Loucy (cell line): ENCODE results near the gene H6PD.

Source experiments
- H2AFZ ChIP-seq: fragments of 200-600 bp; sonication (generic); 2 replicates; pipeline ENCODE4 v1.6.0; 2016; ENCODE audit warnings: antibody characterized with exemption, mild to moderate bottlenecking, low read length, moderate library complexity
- H3F3A ChIP-seq: fragments of 200-600 bp; 2 replicates; pipeline ENCODE4 v1.6.0; 2016; ENCODE audit warnings: antibody characterized with exemption, low read depth, mild to moderate bottlenecking
- H3K27me3 ChIP-seq: fragments of 200-600 bp; sonication (generic); 2 replicates; pipeline ENCODE4 v1.6.1; 2014; ENCODE audit warnings: low read length, mild to moderate bottlenecking; ENCODE audit not compliant: insufficient read depth, poor library complexity, severe bottlenecking
- H3K36me3 ChIP-seq: fragments of 200-600 bp; sonication (generic); 2 replicates; pipeline ENCODE4 v1.6.1; 2016; ENCODE audit warnings: low read length; ENCODE audit not compliant: insufficient read depth
- H3K4me1 ChIP-seq: fragments of 200-600 bp; sonication (generic); 2 replicates; pipeline ENCODE4 v1.5.1; 2014; ENCODE audit warnings: low read length, mild to moderate bottlenecking; ENCODE audit not compliant: insufficient read depth, poor library complexity, severe bottlenecking
- H3K4me2 ChIP-seq: fragments of 200-600 bp; sonication (generic); 2 replicates; pipeline ENCODE4 v1.6.0; 2014; ENCODE audit warnings: antibody characterized with exemption, low read length, low read depth, mild to moderate bottlenecking; ENCODE audit not compliant: poor library complexity, severe bottlenecking
- H3K4me3 ChIP-seq: fragments of 200-600 bp; sonication (generic); 2 replicates; pipeline ENCODE4 v1.5.1; 2014; ENCODE audit warnings: low read length, mild to moderate bottlenecking, mixed read lengths; ENCODE audit not compliant: poor library complexity, severe bottlenecking
- H3K79me2 ChIP-seq: fragments of 200-600 bp; sonication (generic); 2 replicates; pipeline ENCODE4 v1.6.1; 2014; ENCODE audit warnings: low read length; ENCODE audit not compliant: insufficient read depth
- H3K9ac ChIP-seq: fragments of 200-600 bp; sonication (generic); 2 replicates; pipeline ENCODE4 v1.6.0; 2014; ENCODE audit warnings: mild to moderate bottlenecking, low read depth, low read length, moderate library complexity; ENCODE audit not compliant: poor library complexity, severe bottlenecking
- H3K9me2 ChIP-seq: fragments of 200-600 bp; sonication (generic); replicated peaks from 2 replicates; pipeline ENCODE4 v1.6.1; 2016; ENCODE audit warnings: low read depth, low read length, mixed read lengths
- H3K9me3 ChIP-seq: fragments of 200-600 bp; sonication (generic); 2 replicates; pipeline ENCODE4 v1.6.1; 2014; ENCODE audit warnings: mild to moderate bottlenecking, antibody characterized with exemption, low read length, low read depth; ENCODE audit not compliant: insufficient read depth
- H4K20me1 ChIP-seq: fragments of 200-600 bp; sonication (generic); 2 replicates; pipeline ENCODE4 v1.6.0; 2014; ENCODE audit warnings: antibody characterized with exemption, low read length, mild to moderate bottlenecking; ENCODE audit not compliant: insufficient read depth, poor library complexity, severe bottlenecking
- CTCF ChIP-seq: fragments of 200-600 bp; sonication (generic); conservative IDR thresholded peaks from 2 replicates; pipeline ENCODE4 v1.5.1; 2014; ENCODE audit warnings: mild to moderate bottlenecking, antibody characterized with exemption, low read length
- EZH2phosphoT487 ChIP-seq: fragments of 200-600 bp; IDR thresholded peaks from 2 replicates; pipeline ENCODE4 v1.6.1; 2018; ENCODE audit warnings: antibody characterized with exemption, mild to moderate bottlenecking, moderate library complexity, borderline replicate concordance

H6PD gene

GRCh38 chr1:9316512-9316911, 81.9 kb downstream of the H6PD start:
- no peaks in the 10 kb centered on the region for H3K9me3 ChIP-seq
- no peaks in the 10 kb centered on the region for H3K27me3 ChIP-seq
- peaks cover 26% of the 10 kb centered on the region; the same call in 1 of the 2 replicates for H3K36me3 ChIP-seq
- H3K9ac ChIP-seq, result no peak overlapping the region
- H3F3A ChIP-seq, result no peaks in the 10 kb centered on the region
- no peak overlapping the region for H3K4me2 ChIP-seq
- H4K20me1 ChIP-seq, result peaks cover 78% of the 10 kb centered on the region
- peaks cover 9% of the 10 kb centered on the region for H3K4me1 ChIP-seq
- no peak overlapping the region for H3K4me3 ChIP-seq
- H2AFZ ChIP-seq, result no peak overlapping the region
- peaks cover 99% of the 10 kb centered on the region for H3K79me2 ChIP-seq
- H3K9me2 ChIP-seq, result no peaks in the 10 kb centered on the region
- TF ChIP-seq EZH2phosphoT487 (no peak), CTCF (no peak)

GRCh38 chr1:9317072-9317471, 82.5 kb downstream of the H6PD start:
- H4K20me1 ChIP-seq, result peaks cover 81% of the 10 kb centered on the region
- no peak overlapping the region for H3K4me3 ChIP-seq
- H2AFZ ChIP-seq, result no peak overlapping the region
- no peaks in the 10 kb centered on the region for H3F3A ChIP-seq
- H3K79me2 ChIP-seq, result peaks cover 100% of the 10 kb centered on the region
- TF ChIP-seq CTCF (no peak), EZH2phosphoT487 (no peak)
- H3K4me1 ChIP-seq, result peaks cover 14% of the 10 kb centered on the region
- H3K9me3 ChIP-seq, result no peaks in the 10 kb centered on the region
- H3K36me3 ChIP-seq, result peaks cover 31% of the 10 kb centered on the region; the same call in 1 of the 2 replicates
- H3K27me3 ChIP-seq, result no peaks in the 10 kb centered on the region
- H3K9ac ChIP-seq, result no peak overlapping the region
- H3K4me2 ChIP-seq, result no peak overlapping the region
- H3K9me2 ChIP-seq, result no peaks in the 10 kb centered on the region

DNA sequence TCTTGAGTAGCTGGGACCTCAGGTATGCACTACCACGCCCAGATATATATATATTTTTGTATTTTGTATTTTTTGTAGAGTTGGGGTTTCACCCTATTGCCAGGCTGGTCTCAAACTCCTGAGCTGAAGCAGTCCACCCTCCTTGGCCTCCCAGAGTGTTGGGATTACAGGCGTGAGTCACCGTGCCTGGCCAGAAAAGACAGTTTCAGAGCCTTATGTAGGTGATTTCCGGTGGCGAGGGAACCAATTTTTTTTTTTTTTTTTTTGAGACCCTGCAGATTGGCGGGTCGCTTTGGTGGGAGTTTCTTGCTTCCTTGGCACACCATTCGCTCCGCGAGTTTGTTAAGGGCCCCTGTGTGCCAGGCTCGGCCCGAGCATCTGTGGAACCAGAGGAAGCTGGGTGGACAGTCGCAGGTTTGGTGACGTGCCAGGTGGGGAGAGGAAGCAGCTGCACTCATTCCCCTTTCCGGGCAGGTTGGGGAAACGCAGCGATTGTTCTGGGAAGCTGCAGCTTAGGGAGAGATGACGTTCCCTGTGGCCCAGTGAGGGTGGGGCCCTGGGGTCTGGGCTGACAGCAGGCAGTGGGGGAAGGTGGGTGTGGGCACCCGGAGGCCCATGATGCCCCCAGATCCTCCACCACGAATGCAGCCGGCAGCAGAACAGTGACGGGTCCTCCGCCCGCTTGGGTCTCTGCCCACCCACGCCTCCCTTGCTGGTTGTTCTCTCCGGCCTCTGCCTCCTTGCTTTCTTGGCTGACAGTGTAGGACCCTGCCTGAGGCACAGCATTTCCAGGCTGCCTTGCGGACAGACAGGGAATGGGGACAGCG, 83.2 kb downstream of the H6PD start:
- TF ChIP-seq EZH2phosphoT487 (no peak), CTCF (no peak)
- H2AFZ ChIP-seq, result no peak overlapping the region
- peaks cover 86% of the 10 kb centered on the region for H4K20me1 ChIP-seq
- H3K4me1 ChIP-seq, result peaks cover 14% of the 10 kb centered on the region
- no peaks in the 10 kb centered on the region for H3K9me2 ChIP-seq
- no peaks in the 10 kb centered on the region for H3K27me3 ChIP-seq
- no peaks in the 10 kb centered on the region for H3F3A ChIP-seq
- no peak overlapping the region for H3K9ac ChIP-seq
- H3K4me2 ChIP-seq, result no peak overlapping the region
- peaks cover 100% of the 10 kb centered on the region for H3K79me2 ChIP-seq
- H3K9me3 ChIP-seq, result no peaks in the 10 kb centered on the region
- H3K36me3 ChIP-seq, result peaks cover 33% of the 10 kb centered on the region; the same call in 1 of the 2 replicates
- no peak overlapping the region for H3K4me3 ChIP-seq
